Colonic mucosa (tissue), 4 donors: ENCODE data around the gene TRAK1. TPM values are rescaled to one million over a fixed set of nuclear protein-coding genes. Genes with fewer than 3 reads are reported as not detected.

Source experiments
- DNase-seq: peaks from one replicate; pipeline ENCODE4 v3.0.0-alpha.2; 2020
- H3K27ac ChIP-seq: fragments of 200-600 bp; one replicate; pipeline ENCODE4 v1.8.0; 2021
- H3K27me3 ChIP-seq: fragments of 200-600 bp; one replicate; pipeline ENCODE4 v1.8.0; 2021
- H3K36me3 ChIP-seq: fragments of 200-600 bp; one replicate; pipeline ENCODE4 v1.8.0; 2021
- H3K4me1 ChIP-seq: fragments of 200-600 bp; one replicate; pipeline ENCODE4 v1.8.0; 2021; ENCODE audit warnings: mild to moderate bottlenecking
- H3K4me3 ChIP-seq: fragments of 200-600 bp; one replicate; pipeline ENCODE4 v1.8.0; 2021
- H3K9ac ChIP-seq, 2 donors: one replicate each; pipeline ENCODE4 v1.7.0; 2013; ENCODE audit warnings: control low read depth in 2 of 2, low read depth in 2 of 2, low read length in 2 of 2
- H3K9me3 ChIP-seq: fragments of 200-600 bp; one replicate; pipeline ENCODE4 v1.8.0; 2021
- CTCF ChIP-seq: fragments of 200-600 bp; IDR thresholded peaks from one replicate; pipeline ENCODE4 v1.8.0; 2022; ENCODE audit warnings: antibody characterized with exemption, mild to moderate bottlenecking
- intact Hi-C: fragments of 100-400 bp; cut with DNase I; formaldehyde crosslinking; loops from one replicate; pipeline ENCODE4 v1.14.1; 2022
- total RNA-seq, 2 donors: library from RNA; stranded (reverse); fragmentation: NEBNext Ultra II Directional in 1 of 2; extraction: Animal tissue kit (Norgen Biotek cat#: 25700) in 1 of 2; gene quantifications; one replicate each; pipeline ENCODE4 v1.2.1, GENCODE V29; 2021
- donor health status: healthy.
- donor health status: DM: no; HTN: no; CAD: no.
- donor health status: DM: no; HTN: no; CAD: no.

The TRAK1 gene
- total RNA-seq, 2 donors from 2014 or later, result 58.9 to 70.3 TPM

GRCh38 chr3:42205800-42206514 is 114.8 kb downstream of the TRAK1 start:
- intact Hi-C loops, result no loop called here
- Histone ChIP-seq H3K9me3 (no peaks in the 10 kb centered on the region), H3K27ac (no peak overlapping the region), H3K27me3 (no peaks in the 10 kb centered on the region), H3K36me3 (no peaks in the 10 kb centered on the region), H3K9ac (no peak overlapping the region), H3K4me1 (no peaks in the 10 kb centered on the region), H3K4me3 (no peak overlapping the region)
- no peak for TF ChIP-seq CTCF
- no peak for DNase-seq

GRCh38 chr3:42209917-42210316 is 118.8 kb downstream of the TRAK1 start:
- no peaks in the 10 kb centered on the region for H3K27me3 ChIP-seq
- no peak overlapping the region for H3K27ac ChIP-seq
- no peak for DNase-seq
- no peaks in the 10 kb centered on the region for H3K9me3 ChIP-seq
- H3K4me3 ChIP-seq, result no peak overlapping the region
- H3K4me1 ChIP-seq, result no peaks in the 10 kb centered on the region
- intact Hi-C loops, result no loop called here
- no peak for TF ChIP-seq CTCF
- no peaks in the 10 kb centered on the region for H3K36me3 ChIP-seq
- no peak overlapping the region for H3K9ac ChIP-seq

GRCh38 chr3:42210726-42211125 is 119.6 kb downstream of the TRAK1 start:
- Histone ChIP-seq H3K36me3 (no peaks in the 10 kb centered on the region), H3K9me3 (no peaks in the 10 kb centered on the region), H3K27me3 (no peaks in the 10 kb centered on the region), H3K4me3 (no peak overlapping the region), H3K27ac (no peak overlapping the region), H3K9ac (no peak overlapping the region), H3K4me1 (no peaks in the 10 kb centered on the region)
- no peak for TF ChIP-seq CTCF
- no peak for DNase-seq
- intact Hi-C loops, result no loop called here

- intact Hi-C loops, result no loop called here
- H3K4me1 ChIP-seq, result no peaks in the 10 kb centered on the region
- no peak for TF ChIP-seq CTCF
- peak; percentile 34 for DNase-seq
- no peak overlapping the region for H3K9ac ChIP-seq
- no peaks in the 10 kb centered on the region for H3K27me3 ChIP-seq
- H3K4me3 ChIP-seq, result no peak overlapping the region
- no peak overlapping the region for H3K27ac ChIP-seq
- H3K36me3 ChIP-seq, result no peaks in the 10 kb centered on the region
- H3K9me3 ChIP-seq, result no peaks in the 10 kb centered on the region
Observed at GRCh38 chr3:42213417-42213816, 122.3 kb downstream of the TRAK1 start.

- no peaks in the 10 kb centered on the region for H3K9me3 ChIP-seq
- TF ChIP-seq CTCF, result no peak
- H3K9ac ChIP-seq, result no peak overlapping the region
- no peak for DNase-seq
- no peak overlapping the region for H3K27ac ChIP-seq
- H3K4me3 ChIP-seq, result no peak overlapping the region
- intact Hi-C loops, result no loop called here
- H3K4me1 ChIP-seq, result no peaks in the 10 kb centered on the region
- H3K36me3 ChIP-seq, result no peaks in the 10 kb centered on the region
- H3K27me3 ChIP-seq, result no peaks in the 10 kb centered on the region
Observed at GRCh38 chr3:42214064-42214463, 122.9 kb downstream of the TRAK1 start.
